GM08714 (cell line): ENCODE results near the gene GSK3B.
A peak's percentile ranks its signal among the peaks of the same experiment; 100 is the strongest.

Source experiments
- H3K4me3 ChIP-seq: fragments of 200-500 bp; sonication (Bioruptor generic); 2 replicates; pipeline ENCODE4 v1.5.1; 2014; ENCODE audit warnings: mild to moderate bottlenecking, low read length, inconsistent platforms
- ZNF274 ChIP-seq: IDR thresholded peaks from 2 replicates; pipeline ENCODE4 v1.6.1; 2012; ENCODE audit warnings: mild to moderate bottlenecking, low read depth, low read length

The GSK3B gene

GRCh38 chr3:119977353-119977752 is 116.9 kb downstream of the GSK3B start:
- TF ChIP-seq ZNF274 = no peak
- H3K4me3 ChIP-seq = no peak overlapping the region

DNA sequence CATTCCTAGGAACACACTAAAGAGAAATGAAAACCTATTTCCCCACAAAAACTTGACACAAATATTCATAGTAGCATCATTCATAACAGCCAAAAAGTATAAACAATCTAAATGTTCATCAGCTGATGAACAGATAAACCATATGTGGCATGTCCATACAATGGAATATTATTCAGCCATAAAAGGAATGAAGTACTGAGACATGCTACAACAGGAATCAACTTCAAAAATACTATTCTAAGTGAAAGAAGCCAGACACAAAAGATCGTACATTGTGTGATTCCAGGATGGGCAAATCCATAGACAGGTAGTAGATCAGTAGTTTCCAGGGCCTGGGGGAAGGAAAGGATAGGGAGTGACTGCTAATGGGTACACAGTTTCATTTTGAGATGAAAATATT is 118.0 kb downstream of the GSK3B start:
- no peak overlapping the region for H3K4me3 ChIP-seq
- TF ChIP-seq ZNF274 = no peak

- TF ChIP-seq ZNF274 = no peak
- no peak overlapping the region for H3K4me3 ChIP-seq
Measured at GRCh38 chr3:119974656-119975055, 119.6 kb downstream of the GSK3B start.

- TF ChIP-seq ZNF274 = no peak
- H3K4me3 ChIP-seq = no peak overlapping the region
Measured at GRCh38 chr3:119973018-119973646, 121.1 kb downstream of the GSK3B start.

GRCh38 chr3:119969759-119970158 is 124.5 kb downstream of the GSK3B start:
- no peak overlapping the region for H3K4me3 ChIP-seq
- no peak for TF ChIP-seq ZNF274

GRCh38 chr3:119967353-119968006 is 126.8 kb downstream of the GSK3B start:
- TF ChIP-seq ZNF274 = no peak
- no peak overlapping the region for H3K4me3 ChIP-seq

DNA sequence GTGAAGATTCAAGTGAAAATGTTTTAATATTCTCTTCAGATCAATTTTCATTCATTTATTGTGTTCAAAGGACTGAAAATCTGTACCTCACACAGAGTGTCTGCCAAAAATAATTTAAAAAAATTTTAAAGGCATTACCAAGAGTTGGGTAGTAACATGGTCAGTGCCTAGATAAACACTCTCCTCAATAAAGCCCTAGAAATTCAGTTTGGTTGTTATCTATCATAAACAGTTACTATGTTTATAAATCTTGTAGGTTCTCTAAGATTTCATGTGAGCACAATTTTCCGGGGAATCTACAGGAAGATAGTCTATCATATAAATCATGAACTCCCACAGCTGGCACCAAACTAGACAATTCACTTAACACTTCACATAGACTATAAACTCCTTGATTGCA is 128.6 kb downstream of the GSK3B start:
- H3K4me3 ChIP-seq = no peak overlapping the region
- no peak for TF ChIP-seq ZNF274

DNA sequence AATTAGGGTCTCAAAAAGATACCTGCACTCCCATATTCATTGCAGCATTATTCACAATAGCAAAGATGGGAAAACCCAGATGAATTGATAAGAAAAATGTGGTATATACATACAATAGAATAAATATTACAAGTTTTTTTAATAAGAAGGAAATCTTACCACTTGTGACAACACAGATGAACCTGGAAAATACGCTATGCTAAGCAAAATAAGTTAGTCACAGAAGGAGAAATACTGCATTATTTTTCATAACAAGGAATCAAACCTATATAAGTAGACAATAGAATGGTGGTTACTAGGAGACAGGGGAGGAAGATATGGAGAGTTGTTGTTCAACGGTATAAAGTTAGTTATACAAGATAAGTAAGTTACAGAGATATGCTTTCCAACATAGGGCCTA is 130.0 kb downstream of the GSK3B start:
- no peak overlapping the region for H3K4me3 ChIP-seq
- TF ChIP-seq ZNF274 = no peak

DNA sequence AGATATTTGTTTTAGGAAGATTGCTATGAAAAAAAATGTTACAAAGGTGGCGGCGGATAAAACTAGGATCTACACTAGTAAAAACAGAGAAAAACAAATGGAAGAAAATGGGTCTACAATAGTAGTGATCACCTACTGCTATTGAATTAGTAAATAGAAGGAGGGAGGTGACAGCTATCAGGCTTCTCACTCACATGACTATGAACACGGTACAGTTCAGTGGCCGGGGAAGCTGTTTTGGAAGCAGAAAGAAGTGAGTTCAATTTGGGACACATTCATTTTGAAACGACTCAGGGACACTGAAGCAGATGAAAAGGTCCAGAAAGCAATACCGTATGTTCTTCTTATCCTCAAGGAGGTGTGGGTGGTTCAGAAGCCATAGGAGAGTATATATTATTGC is 138.3 kb downstream of the GSK3B start:
- TF ChIP-seq ZNF274 = no peak
- no peak overlapping the region for H3K4me3 ChIP-seq

DNA sequence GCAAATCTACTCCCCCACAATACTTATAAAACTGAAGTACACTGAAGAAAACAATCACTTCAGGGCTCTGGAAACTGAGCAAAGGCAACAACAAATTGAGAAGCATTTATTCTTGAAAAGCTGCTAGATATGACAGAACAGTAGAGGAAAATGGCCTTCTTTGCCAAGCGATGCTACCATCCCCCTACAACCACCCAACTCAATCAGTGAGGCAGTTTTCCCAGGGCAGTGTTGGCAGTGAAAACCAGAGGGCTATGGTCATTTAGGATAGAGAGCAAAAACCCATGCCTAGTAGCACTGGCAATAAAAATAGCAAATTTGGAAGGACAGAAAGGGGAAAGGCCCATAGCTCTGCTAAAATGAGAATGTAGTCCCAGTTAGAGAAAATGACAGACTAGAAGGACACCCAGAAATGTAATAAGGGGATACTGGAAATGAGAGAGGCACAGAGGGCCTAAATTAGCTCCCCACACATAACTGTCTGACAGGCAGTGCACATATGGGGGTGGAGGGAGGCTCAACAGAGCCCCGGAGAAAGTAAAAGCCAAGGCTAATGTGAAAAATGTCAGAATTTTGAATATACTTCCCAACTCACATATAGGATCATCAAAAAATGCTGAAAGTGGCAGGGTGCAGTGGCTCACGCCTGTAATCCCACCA is 143.5 kb downstream of the GSK3B start:
- no peak for TF ChIP-seq ZNF274
- H3K4me3 ChIP-seq = no peak overlapping the region

DNA sequence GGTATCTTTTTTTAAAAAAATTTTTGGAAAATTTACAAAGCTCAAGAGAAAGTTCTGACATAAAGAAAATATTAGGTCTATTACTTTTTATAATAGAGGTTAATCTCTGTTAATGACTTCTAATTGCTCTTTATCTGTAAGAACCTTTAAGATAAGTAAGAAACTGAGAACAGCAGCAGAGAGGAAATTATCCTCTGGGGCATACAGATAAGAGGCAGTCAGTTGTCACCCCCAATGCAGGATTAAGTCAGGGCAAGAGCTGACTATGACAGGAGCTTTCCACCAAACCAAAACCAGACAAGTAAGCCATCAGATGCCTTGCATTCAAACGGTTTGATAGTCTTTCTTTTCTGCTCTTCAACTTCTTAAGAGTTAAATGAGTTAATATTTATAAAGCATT is 149.0 kb downstream of the GSK3B start:
- TF ChIP-seq ZNF274 = no peak
- H3K4me3 ChIP-seq = no peak overlapping the region

DNA sequence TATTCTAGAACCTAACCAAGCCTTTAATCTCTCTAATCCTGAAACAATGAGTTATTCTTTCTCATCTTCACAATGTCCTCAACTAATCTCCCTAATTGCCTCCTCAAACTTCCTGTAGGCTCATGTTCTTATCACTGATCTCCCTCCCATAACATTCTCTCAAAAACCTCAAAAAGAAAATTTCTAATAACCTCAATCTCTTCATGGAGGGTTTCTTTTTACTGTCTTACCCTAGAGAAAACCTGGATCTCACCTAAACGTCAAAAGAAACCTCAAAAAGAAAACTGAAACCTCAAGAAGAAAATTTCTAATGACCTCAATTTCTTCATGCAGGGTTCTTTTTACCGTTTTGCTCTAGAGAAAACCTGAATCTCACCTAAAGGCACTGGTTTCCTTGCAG is 150.2 kb downstream of the GSK3B start:
- no peak for TF ChIP-seq ZNF274
- peak overlapping the region; percentile 57; the same call in 1 of the 2 replicates for H3K4me3 ChIP-seq

GRCh38 chr3:119939077-119939476 is 155.2 kb downstream of the GSK3B start:
- H3K4me3 ChIP-seq = no peak overlapping the region
- TF ChIP-seq ZNF274 = no peak

DNA sequence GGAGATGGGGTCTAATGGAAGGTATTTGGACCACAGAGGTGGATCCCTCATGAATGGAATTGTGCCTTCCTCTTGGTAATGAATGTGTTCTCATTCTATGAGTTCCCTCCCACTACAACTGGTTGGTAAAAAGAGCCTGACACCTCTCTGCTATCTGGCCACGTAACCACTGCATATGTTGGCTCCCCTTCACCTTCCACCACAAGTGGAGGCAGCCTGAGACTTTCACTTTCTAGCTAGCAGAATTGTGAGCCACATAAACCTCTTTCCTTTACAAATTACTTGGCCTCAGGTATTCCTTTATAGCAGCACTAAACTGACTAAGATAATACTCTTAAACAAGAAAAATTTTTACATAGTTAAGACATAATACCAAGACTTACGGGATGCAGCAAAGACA is 157.0 kb downstream of the GSK3B start:
- peak overlapping the region; percentile 25; the same call in 1 of the 2 replicates for H3K4me3 ChIP-seq
- no peak for TF ChIP-seq ZNF274

- TF ChIP-seq ZNF274 = no peak
- H3K4me3 ChIP-seq = no peak overlapping the region
Measured at GRCh38 chr3:119934249-119934648, 160.0 kb downstream of the GSK3B start.

- no peak for TF ChIP-seq ZNF274
- H3K4me3 ChIP-seq = no peak overlapping the region
Measured at GRCh38 chr3:119933207-119933606, 161.0 kb downstream of the GSK3B start.
